ENCODE data around the gene PSMD3. TPM values are rescaled to one million over a fixed set of nuclear protein-coding genes. Genes with fewer than 3 reads are reported as not detected.

The PSMD3 gene
- total RNA-seq, 4 donors from 2014 or later = 65.2 to 87.9 (median 73.7) TPM

DNA sequence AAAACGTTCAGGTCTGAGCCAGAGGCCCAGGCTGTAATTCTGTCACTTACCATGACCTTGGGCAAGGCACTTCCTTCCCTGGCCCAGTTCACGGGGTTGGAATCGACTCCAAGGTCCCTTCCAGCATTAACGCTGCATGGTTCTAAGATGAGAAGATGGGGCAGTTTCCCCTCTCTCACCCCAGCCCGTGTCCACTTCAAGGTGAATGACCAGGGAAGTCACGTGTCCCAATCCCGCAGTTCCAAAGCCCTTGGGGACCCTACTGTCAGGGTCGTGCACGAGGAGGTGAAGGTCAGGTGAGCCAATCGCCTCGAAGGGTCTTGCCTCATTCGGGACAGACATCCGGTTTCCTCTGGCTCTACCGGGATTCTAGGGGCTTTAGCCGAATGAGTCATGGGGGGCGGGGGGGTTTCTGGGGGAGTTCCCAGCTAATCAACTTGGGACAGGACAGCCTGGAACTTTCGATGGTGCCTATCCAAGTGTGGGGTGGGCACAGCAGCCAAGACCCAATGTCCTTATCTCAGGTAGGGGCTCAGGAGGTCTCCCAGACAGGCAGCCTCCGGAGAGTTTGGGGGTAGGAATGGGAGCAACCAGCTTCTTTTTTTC lies 33.9 kb downstream of the PSMD3 start:
- Histone ChIP-seq H3K4me3 (no peak overlapping the region), H3K4me1 (peaks cover 0 to 30% (median 4%) of the 10 kb centered on the region in 4 donors), H3K27ac (peak overlapping the region in 1 of 4 donors; percentile 23)

DNA sequence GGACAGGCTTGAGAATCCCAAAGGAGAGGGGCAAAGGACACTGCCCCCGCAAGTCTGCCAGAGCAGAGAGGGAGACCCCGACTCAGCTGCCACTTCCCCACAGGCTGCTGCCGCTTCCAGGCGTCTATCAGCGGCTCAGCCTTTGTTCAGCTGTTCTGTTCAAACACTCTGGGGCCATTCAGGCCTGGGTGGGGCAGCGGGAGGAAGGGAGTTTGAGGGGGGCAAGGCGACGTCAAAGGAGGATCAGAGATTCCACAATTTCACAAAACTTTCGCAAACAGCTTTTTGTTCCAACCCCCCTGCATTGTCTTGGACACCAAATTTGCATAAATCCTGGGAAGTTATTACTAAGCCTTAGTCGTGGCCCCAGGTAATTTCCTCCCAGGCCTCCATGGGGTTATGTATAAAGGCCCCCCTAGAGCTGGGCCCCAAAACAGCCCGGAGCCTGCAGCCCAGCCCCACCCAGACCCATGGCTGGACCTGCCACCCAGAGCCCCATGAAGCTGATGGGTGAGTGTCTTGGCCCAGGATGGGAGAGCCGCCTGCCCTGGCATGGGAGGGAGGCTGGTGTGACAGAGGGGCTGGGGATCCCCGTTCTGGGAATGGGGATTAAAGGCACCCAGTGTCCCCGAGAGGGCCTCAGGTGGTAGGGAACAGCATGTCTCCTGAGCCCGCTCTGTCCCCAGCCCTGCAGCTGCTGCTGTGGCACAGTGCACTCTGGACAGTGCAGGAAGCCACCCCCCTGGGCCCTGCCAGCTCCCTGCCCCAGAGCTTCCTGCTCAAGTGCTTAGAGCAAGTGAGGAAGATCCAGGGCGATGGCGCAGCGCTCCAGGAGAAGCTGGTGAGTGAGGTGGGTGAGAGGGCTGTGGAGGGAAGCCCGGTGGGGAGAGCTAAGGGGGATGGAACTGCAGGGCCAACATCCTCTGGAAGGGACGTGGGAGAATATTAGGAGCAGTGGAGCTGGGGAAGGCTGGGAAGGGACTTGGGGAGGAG lies 34.7 kb downstream of the PSMD3 start, which contains the start of gene CSF3:
Gene CSF3 (plus strand): TSS at position 436 of the 993 bp plus-strand sequence. CDS start 35 bp downstream, at position 471.
- Histone ChIP-seq H3K27me3 (no peaks in the 10 kb centered on the region), H3K36me3 (peaks cover 0 to 12% (median 0%) of the 10 kb centered on the region in 3 donors), H3K27ac (peak within 1 kb of the TSS in 2 of 4 donors; percentile 15 to 23), H3K9me3 (no peaks in the 10 kb centered on the region), H3K4me1 (peaks cover 0 to 30% (median 4%) of the 10 kb centered on the region in 4 donors), H3K4me3 (no peak within 1 kb of the TSS)
- TF ChIP-seq, protein P1, sequence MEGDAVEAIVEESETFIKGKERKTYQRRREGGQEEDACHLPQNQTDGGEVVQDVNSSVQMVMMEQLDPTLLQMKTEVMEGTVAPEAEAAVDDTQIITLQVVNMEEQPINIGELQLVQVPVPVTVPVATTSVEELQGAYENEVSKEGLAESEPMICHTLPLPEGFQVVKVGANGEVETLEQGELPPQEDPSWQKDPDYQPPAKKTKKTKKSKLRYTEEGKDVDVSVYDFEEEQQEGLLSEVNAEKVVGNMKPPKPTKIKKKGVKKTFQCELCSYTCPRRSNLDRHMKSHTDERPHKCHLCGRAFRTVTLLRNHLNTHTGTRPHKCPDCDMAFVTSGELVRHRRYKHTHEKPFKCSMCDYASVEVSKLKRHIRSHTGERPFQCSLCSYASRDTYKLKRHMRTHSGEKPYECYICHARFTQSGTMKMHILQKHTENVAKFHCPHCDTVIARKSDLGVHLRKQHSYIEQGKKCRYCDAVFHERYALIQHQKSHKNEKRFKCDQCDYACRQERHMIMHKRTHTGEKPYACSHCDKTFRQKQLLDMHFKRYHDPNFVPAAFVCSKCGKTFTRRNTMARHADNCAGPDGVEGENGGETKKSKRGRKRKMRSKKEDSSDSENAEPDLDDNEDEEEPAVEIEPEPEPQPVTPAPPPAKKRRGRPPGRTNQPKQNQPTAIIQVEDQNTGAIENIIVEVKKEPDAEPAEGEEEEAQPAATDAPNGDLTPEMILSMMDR (IDR thresholded peaks at IDR 0.05) = no peak
- peak in 1 of 2 donors; percentile 15 for TF ChIP-seq POLR2A (IDR thresholded peaks at IDR 0.05)
- peak in 2 of 3 donors; percentile 62 to 69 for DNase-seq

More for the DNA sequence above, 33.9 kb downstream of the PSMD3 start:
- Histone ChIP-seq H3K9me3 (no peaks in the 10 kb centered on the region), H3K27me3 (no peaks in the 10 kb centered on the region), H3K36me3 (peaks cover 0 to 4% (median 0%) of the 10 kb centered on the region in 3 donors)
- DNase-seq = no peak
- TF ChIP-seq POLR2A (IDR thresholded peaks at IDR 0.05) = no peak
- TF ChIP-seq, protein P1 (IDR thresholded peaks at IDR 0.05) = no peak

DNA sequence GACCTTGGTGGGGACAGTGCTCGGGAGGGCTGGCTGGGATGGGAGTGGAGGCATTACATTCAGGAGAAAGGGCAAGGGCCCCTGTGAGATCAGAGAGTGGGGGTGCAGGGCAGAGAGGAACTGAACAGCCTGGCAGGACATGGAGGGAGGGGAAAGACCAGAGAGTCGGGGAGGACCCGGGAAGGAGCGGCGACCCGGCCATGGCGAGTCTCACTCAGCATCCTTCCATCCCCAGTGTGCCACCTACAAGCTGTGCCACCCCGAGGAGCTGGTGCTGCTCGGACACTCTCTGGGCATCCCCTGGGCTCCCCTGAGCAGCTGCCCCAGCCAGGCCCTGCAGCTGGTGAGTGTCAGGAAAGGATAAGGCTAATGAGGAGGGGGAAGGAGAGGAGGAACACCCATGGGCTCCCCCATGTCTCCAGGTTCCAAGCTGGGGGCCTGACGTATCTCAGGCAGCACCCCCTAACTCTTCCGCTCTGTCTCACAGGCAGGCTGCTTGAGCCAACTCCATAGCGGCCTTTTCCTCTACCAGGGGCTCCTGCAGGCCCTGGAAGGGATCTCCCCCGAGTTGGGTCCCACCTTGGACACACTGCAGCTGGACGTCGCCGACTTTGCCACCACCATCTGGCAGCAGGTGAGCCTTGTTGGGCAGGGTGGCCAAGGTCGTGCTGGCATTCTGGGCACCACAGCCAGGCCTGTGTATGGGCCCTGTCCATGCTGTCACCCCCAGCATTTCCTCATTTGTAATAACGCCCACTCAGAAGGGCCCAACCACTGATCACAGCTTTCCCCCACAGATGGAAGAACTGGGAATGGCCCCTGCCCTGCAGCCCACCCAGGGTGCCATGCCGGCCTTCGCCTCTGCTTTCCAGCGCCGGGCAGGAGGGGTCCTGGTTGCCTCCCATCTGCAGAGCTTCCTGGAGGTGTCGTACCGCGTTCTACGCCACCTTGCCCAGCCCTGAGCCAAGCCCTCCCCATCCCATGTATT lies 35.7 kb downstream of the PSMD3 start:
- no peaks in the 10 kb centered on the region for H3K9me3 ChIP-seq
- TF ChIP-seq, protein P1 (IDR thresholded peaks at IDR 0.05) = no peak
- TF ChIP-seq POLR2A (IDR thresholded peaks at IDR 0.05) = no peak
- peaks cover 0 to 22% (median 0%) of the 10 kb centered on the region in 3 donors for H3K36me3 ChIP-seq
- H3K27ac ChIP-seq = no peak overlapping the region
- DNase-seq = no peak
- H3K27me3 ChIP-seq = no peaks in the 10 kb centered on the region
- peaks cover 0 to 30% (median 4%) of the 10 kb centered on the region in 4 donors for H3K4me1 ChIP-seq
- no peak overlapping the region for H3K4me3 ChIP-seq

DNA sequence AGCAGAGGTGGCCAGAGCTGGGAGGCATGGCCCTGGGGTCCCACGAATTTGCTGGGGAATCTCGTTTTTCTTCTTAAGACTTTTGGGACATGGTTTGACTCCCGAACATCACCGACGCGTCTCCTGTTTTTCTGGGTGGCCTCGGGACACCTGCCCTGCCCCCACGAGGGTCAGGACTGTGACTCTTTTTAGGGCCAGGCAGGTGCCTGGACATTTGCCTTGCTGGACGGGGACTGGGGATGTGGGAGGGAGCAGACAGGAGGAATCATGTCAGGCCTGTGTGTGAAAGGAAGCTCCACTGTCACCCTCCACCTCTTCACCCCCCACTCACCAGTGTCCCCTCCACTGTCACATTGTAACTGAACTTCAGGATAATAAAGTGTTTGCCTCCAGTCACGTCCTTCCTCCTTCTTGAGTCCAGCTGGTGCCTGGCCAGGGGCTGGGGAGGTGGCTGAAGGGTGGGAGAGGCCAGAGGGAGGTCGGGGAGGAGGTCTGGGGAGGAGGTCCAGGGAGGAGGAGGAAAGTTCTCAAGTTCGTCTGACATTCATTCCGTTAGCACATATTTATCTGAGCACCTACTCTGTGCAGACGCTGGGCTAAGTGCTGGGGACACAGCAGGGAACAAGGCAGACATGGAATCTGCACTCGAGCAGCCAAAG lies 36.9 kb downstream of the PSMD3 start:
- Histone ChIP-seq H3K4me1 (peaks cover 0 to 30% (median 4%) of the 10 kb centered on the region in 4 donors), H3K27ac (peak overlapping the region in 1 of 4 donors; percentile 49), H3K27me3 (no peaks in the 10 kb centered on the region), H3K9me3 (no peaks in the 10 kb centered on the region), H3K4me3 (no peak overlapping the region), H3K36me3 (peaks cover 0 to 35% (median 0%) of the 10 kb centered on the region in 3 donors)
- TF ChIP-seq, protein P1 (IDR thresholded peaks at IDR 0.05) = no peak
- no peak for TF ChIP-seq POLR2A (IDR thresholded peaks at IDR 0.05)
- no peak for DNase-seq

All from Peyer's patch (tissue), 4 donors.